ENCODE data around the gene MTFR1L. TPM values are rescaled to one million over a fixed set of nuclear protein-coding genes. Genes with fewer than 3 reads are reported as not detected.

Gene MTFR1L
- total and polyA plus RNA-seq, 2 donors, result 23.7 to 95.3 TPM

DNA sequence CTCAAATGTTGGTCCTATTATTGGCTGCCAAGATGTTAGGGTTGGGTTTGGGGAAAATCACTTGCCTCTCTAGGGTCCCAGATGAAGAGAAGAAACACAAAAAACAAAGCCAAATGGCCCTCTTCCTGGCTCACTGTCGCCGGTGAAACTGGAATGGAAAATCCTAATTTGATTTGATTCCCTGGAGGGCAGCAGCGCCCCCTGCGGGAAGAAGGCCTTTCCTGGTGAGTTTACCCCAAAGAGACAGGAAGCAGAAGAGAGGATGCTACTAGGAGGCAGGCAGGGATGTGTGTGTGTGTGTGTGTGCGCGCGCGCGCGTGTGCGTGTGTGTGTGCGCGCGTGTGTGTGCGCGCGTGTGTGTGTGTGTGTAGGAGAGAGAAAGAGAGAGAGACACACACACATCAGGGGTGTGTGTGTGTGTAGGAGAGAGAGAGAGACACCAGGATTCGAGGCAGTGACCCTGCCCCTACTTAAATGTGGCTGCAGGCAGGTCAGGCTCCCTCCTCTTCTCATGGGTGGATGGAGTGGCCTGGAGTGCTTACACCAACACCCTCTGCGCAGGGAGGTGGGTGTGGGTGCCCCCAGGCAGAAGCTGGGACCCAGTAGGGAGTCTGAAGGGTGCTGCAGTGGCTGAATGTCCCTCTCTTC, 22.8 kb upstream of the MTFR1L start:
- DNase-seq (ENCODE audit: extremely low spot score), result no peak
- 10% methylated on average over 18 of the region's 19 CpGs for WGBS
- Histone ChIP-seq H3K36me3 (ENCODE audit: insufficient read depth) (no peaks in the 10 kb centered on the region), H3K4me1 (ENCODE audit: insufficient read depth) (no peaks in the 10 kb centered on the region), H3K4me3 (ENCODE audit: low read depth, low read length) (no peak overlapping the region), H3K27ac (ENCODE audit: low read depth) (no peak overlapping the region)

DNA sequence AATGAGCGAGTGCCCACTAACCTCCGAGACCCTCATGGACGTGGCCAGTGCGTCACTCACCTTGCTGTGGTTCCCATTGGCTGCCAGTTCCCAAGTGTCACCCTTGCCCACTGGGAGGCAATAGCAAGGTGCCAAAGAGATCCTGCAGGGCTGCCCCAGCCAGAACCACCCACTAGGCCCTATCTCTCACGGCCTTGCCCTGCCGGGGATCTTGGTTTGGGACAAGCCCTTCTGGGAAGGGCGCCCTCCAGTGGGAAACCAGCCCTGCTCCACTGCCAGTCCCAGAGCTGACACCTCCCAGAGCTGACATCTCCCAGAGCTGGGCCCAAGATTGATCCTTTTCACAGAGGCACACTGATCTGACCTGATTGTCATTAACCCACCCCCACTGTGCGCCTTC, 21.8 kb upstream of the MTFR1L start:
- DNase-seq (ENCODE audit: extremely low spot score), result no peak
- Histone ChIP-seq H3K4me1 (ENCODE audit: insufficient read depth) (no peaks in the 10 kb centered on the region), H3K27ac (ENCODE audit: low read depth) (no peak overlapping the region), H3K36me3 (ENCODE audit: insufficient read depth) (no peaks in the 10 kb centered on the region), H3K4me3 (ENCODE audit: low read depth, low read length) (no peak overlapping the region)
- 84% methylated on average over 8 of the region's 8 CpGs for WGBS

DNA sequence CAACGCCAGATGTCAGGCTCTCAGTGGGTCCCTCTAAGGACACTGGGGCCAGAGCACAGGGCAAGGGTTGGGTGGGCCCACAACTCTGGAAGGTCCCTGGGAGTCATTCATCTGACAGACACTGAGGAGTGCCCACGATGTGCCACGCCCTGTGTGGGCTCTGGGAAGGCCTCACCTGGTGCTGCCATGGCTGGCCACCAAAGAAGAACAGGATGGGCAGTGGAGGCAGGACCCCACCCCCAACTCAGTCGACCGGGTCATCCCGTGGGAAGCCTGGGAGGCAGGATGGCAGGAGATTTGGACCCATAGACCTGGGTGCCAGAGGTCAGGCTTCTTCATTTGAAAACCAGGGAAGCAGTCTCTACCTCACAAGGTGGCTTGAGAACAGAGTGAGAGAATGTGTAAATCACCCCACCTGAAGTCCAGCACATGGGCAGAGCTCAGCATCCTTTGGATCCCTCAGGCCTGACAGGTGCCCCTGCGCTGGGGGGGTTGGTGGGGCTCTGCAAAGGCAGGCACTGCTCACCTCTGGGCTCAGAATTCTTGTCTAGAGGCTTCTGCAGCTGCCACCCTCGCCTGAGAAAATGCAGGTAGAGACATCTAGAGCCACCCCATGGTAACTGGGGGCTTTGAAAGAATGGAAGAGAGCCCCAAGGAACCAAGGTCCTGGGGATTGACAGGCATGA, 20.9 kb upstream of the MTFR1L start:
- H3K27ac ChIP-seq (ENCODE audit: low read depth), result no peak overlapping the region
- DNase-seq (ENCODE audit: extremely low spot score), result no peak
- H3K36me3 ChIP-seq (ENCODE audit: insufficient read depth), result no peaks in the 10 kb centered on the region
- 87% methylated on average over 8 of the region's 8 CpGs for WGBS
- no peaks in the 10 kb centered on the region for H3K4me1 ChIP-seq (ENCODE audit: insufficient read depth)
- no peak overlapping the region for H3K4me3 ChIP-seq (ENCODE audit: low read depth, low read length)

DNA sequence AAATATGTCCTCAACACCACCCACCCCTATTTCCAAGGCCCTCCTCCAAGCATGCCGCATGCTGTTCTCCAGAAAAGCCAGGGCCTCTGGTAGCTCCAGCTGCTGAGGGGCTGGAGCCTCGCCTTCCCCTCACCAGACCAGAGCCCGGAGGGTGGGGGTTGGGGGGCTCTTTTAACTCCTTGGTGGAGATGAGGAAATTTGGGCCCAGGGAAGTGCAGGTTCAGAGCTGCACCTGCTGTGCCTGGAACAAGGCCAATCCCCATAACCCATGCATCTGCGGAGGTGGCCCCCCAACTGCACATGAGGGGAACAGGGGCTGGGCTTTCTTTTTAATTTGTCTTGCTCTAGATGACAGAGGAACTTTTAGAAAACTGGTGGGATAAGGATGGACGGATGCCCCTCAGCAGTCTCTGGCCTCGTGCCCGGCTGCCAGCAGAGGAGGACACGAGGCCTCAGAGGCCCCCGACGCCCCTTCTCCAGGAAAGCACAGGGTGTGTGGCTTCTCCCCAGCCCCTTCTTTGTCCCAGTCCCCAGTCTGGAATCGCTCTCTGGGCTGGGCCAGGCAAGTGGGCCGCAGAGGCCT, 20.3 kb upstream of the MTFR1L start:
- peak overlapping the region; percentile 87 for H3K4me3 ChIP-seq (ENCODE audit: low read depth, low read length)
- DNase-seq (ENCODE audit: extremely low spot score), result no peak
- H3K27ac ChIP-seq (ENCODE audit: low read depth), result peak overlapping the region; percentile 38
- H3K36me3 ChIP-seq (ENCODE audit: insufficient read depth), result no peaks in the 10 kb centered on the region
- H3K4me1 ChIP-seq (ENCODE audit: insufficient read depth), result no peaks in the 10 kb centered on the region
- 22% methylated on average over 12 of the region's 12 CpGs for WGBS

DNA sequence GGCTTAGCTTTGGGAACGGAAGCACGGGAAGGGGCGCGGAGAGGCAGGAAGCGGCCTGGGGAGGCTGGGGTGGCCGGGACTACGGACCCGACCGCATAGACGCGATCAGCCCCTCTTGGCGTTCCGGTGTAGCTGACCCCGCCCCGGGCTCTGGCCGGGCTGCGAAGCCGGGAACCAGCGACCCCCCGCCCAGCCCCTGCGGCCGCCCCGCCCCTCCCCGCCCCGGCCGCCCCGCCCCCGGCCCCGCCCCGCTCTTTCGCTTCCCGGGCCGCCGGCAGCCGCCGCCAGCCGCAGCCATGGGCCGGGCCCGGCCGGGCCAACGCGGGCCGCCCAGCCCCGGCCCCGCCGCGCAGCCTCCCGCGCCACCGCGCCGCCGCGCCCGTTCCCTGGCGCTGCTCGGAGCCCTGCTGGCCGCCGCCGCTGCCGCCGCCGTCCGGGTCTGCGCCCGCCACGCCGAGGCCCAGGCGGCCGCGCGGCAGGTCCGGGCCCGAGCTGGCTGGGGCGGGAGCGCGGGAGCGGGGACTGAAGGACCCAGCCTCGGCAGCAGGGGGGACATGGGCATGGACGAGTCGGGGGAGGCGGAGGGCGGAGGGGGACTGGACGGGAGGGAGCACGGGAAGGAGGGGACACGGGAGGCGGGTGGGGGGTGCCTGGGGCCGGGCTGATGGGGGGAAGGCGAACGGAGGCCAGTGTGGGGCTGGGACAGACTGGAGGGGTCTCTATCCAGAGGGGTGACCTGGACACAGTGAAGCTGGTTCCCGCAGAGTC, 19.6 kb upstream of the MTFR1L start, which contains the start of gene SELENON:
SELENON (plus strand) TSS at position 259 of the 768 bp plus-strand sequence; CDS start at position 297, 38 bp downstream.
- no peak for DNase-seq (ENCODE audit: extremely low spot score)
- peak within 1 kb of the TSS; percentile 38 for H3K27ac ChIP-seq (ENCODE audit: low read depth)
- 1% methylated on average over 74 of the region's 91 CpGs for WGBS
- peak within 1 kb of the TSS; percentile 87 for H3K4me3 ChIP-seq (ENCODE audit: low read depth, low read length)
- no peaks in the 10 kb centered on the region for H3K4me1 ChIP-seq (ENCODE audit: insufficient read depth)
- H3K36me3 ChIP-seq (ENCODE audit: insufficient read depth), result no peaks in the 10 kb centered on the region

DNA sequence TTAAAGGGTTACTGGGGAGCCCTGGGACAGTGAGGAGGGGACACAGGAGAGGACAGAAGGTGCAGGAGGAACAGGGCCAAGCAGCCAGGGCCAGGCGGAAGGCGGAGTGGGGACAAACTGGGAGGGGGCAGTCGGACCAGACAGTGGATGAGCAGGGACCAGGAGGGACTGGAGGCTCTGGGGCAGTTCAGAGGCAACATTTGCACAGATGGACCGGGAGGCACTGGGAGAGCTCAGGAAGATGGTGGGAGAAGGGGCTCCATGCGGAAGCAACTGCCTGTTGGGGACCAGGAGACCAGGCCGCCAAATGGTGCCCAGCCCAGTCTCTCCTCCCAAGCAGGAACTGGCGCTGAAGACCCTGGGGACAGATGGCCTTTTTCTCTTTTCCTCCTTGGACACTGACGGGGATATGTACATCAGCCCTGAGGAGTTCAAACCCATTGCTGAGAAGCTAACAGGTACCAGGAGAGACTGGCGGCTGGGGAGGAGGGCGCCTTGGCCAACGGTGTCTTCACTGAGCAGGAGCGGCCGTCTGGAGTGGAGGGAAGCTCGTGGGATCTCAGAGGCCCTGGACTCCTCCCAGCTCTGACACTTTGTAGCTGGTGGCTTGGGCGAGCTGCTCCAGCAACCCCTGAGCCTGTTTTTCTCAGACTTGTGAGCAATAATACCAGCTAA, 18.9 kb upstream of the MTFR1L start:
- Histone ChIP-seq H3K36me3 (ENCODE audit: insufficient read depth) (no peaks in the 10 kb centered on the region), H3K27ac (ENCODE audit: low read depth) (no peak overlapping the region), H3K4me1 (ENCODE audit: insufficient read depth) (no peaks in the 10 kb centered on the region), H3K4me3 (ENCODE audit: low read depth, low read length) (peak overlapping the region; percentile 87)
- whole genome bisulfite sequencing, result 49% methylated on average over 15 of the region's 15 CpGs
- no peak for DNase-seq (ENCODE audit: extremely low spot score)

DNA sequence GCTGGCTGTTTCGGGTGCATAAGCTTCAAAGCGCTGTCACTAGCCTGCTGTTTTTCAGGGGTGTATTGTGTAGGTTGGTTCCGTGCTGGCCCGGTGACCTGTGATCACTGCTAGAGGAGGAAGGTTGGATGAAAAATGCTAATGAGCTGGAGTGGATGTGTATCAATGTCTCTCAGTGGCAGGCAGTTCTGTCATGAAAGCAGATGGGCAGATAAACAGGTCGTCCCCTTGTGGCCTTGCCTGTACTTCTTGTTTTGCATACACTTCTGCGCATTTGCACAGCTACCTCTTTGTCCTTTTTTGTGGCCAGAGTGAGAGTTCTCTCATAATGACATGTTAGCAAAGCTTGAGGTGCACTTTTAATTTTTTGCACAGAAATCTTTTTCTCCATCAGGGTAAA, 16.8 kb upstream of the MTFR1L start:
- no peaks in the 10 kb centered on the region for H3K4me1 ChIP-seq (ENCODE audit: insufficient read depth)
- no peaks in the 10 kb centered on the region for H3K36me3 ChIP-seq (ENCODE audit: insufficient read depth)
- 61% methylated on average over 6 of the region's 6 CpGs for WGBS
- H3K27ac ChIP-seq (ENCODE audit: low read depth), result no peak overlapping the region
- H3K4me3 ChIP-seq (ENCODE audit: low read depth, low read length), result no peak overlapping the region
- no peak for DNase-seq (ENCODE audit: extremely low spot score)

DNA sequence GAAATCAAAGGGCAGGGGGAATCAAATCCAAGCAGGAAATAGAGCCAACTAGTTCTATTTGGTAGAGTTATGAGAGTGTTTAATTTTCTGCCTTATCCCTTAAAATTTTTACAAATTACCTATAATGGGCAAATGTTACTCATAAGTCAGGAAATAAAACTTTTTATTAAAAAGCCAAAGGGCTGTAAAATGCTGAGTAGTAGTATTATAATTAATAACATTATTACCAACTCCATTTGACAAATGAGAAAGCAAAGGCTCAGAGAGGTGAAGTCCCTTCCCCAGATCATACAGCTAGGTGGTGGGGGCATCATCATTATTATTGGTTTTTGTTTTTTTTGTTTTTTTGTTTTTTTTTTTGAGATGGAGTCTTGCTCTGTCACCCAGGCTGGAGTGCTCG, 16.4 kb upstream of the MTFR1L start:
- no peak for DNase-seq (ENCODE audit: extremely low spot score)
- H3K36me3 ChIP-seq (ENCODE audit: insufficient read depth), result no peaks in the 10 kb centered on the region
- H3K4me3 ChIP-seq (ENCODE audit: low read depth, low read length), result no peak overlapping the region
- H3K27ac ChIP-seq (ENCODE audit: low read depth), result no peak overlapping the region
- 97% methylated on average over 1 of the region's 1 CpG for WGBS
- H3K4me1 ChIP-seq (ENCODE audit: insufficient read depth), result no peaks in the 10 kb centered on the region

DNA sequence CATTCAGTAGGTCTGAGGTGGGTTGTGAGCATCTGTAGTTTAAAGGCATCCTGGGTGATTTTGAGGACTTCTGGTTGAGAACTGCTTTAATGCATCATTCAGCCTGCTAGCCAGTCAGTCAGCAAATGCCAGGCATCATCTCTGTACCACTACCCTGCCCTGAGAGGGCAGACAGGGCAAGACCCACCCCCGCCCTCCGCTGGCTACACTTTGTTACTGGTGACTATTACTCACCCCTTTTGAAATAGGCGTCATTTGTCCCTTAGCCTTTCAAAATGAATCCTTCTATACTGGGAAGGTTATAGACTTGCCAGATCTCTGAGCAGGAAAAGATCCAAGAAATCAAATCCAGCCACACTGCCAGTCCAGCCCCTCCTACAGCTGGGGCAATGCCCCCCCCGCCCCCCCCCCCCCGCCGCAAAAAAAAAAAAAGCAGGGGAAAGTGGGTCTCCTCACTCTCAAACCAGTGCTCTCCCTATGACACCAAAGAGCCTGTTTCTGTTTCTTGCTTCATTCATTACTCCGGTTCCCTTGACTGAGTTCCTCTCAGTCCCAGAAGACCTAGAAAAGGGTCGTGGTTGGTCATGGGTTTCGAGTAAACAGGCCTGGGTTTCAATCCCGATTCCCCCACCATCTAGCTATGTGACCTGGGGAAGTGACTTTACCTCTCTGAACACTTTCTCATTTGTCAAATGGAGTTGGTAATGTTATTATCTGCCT, 15.3 kb upstream of the MTFR1L start:
- 80% methylated on average over 10 of the region's 10 CpGs for WGBS

DNA sequence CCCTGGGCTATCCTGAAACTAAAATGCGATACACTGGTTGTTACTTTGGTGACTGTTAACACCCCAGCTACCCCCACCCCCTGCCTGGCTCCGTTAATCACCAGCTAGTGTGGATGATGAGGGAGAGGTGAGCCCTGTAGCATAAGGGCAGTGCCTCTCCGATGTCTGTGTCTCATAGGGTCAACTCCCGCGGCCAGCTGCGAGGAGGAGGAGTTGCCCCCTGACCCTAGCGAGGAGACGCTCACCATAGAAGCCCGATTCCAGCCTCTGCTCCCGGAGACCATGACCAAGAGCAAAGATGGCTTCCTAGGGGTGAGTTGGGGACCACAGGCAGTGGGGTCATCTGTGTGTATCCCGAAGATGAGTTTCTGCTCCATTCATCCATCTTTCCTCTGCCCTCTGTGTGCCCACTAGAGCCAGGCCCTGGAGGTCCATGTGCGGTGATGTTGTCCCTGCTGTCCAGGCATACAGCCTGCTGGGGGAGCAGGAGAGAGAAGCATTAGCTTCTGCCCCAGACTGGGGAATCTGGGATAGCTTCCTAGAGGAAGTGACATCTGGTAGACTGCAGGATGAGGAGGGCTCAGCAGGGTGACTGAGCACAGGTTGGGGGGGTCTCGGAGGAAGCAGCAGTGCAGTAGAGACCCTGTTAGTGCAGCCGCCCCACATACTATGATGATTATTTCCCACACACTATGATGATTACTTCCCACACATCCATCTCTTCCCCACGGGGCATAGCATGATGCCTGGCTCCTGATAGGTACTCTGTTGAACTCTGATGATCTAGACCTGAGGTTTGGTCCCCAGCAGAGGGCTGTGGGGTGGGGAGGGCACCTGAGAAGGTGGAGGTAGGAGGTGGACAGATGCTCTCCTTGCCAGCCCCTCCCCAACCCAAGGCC, 14.5 kb upstream of the MTFR1L start:
- DNase-seq (ENCODE audit: extremely low spot score), result no peak
- H3K4me1 ChIP-seq (ENCODE audit: insufficient read depth), result no peaks in the 10 kb centered on the region
- H3K36me3 ChIP-seq (ENCODE audit: insufficient read depth), result no peaks in the 10 kb centered on the region
- H3K4me3 ChIP-seq (ENCODE audit: low read depth, low read length), result no peak overlapping the region
- no peak overlapping the region for H3K27ac ChIP-seq (ENCODE audit: low read depth)
- WGBS, result 88% methylated on average over 15 of the region's 15 CpGs

More for the DNA sequence above, 15.3 kb upstream of the MTFR1L start:
- H3K4me3 ChIP-seq (ENCODE audit: low read depth, low read length), result no peak overlapping the region
- H3K36me3 ChIP-seq (ENCODE audit: insufficient read depth), result no peaks in the 10 kb centered on the region
- H3K4me1 ChIP-seq (ENCODE audit: insufficient read depth), result no peaks in the 10 kb centered on the region
- no peak for DNase-seq (ENCODE audit: extremely low spot score)
- no peak overlapping the region for H3K27ac ChIP-seq (ENCODE audit: low read depth)

DNA sequence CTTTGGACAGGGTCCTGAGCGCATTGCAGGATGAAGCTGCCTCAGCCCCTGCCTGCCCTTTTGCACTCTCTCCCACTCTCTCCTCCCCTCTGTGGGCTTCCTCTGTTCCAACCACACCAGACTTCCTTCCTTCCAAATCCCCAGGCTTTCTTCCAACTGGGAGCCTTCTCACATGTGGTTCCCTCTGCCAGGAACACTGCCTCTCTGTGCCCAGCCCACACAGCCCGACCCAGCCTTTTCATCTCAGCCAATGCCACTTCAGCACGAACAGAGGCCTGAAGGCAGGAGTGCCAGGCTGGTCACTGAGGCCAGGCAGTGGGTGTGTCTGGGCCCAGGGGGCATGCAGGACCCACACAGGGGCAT, 13.9 kb upstream of the MTFR1L start:
- Histone ChIP-seq H3K27ac (ENCODE audit: low read depth) (no peak overlapping the region), H3K36me3 (ENCODE audit: insufficient read depth) (no peaks in the 10 kb centered on the region), H3K4me3 (ENCODE audit: low read depth, low read length) (no peak overlapping the region), H3K4me1 (ENCODE audit: insufficient read depth) (no peaks in the 10 kb centered on the region)
- no peak for DNase-seq (ENCODE audit: extremely low spot score)
- 50% methylated on average over 3 of the region's 3 CpGs for whole genome bisulfite sequencing

DNA sequence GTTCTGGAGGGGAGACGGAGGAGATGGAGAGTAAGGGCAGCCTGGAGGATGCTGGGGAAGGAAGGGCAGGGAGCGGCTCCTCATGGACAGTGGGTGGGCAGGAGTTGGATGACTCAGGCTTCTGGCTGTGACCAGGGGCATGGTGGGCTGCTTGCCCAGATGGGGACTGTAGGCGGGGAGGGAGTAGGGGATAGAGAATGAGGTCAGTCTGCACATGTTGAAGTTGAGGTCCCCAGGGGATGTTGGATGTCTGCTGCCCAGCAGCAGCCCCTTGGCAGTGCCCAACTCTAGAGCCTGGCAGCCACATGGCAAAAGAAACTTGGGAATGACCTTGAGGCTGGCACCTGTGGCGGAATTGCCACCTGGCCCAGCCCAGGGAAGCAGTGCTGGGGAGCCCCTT, 13.3 kb upstream of the MTFR1L start:
- no peak overlapping the region for H3K4me3 ChIP-seq (ENCODE audit: low read depth, low read length)
- H3K4me1 ChIP-seq (ENCODE audit: insufficient read depth), result no peaks in the 10 kb centered on the region
- DNase-seq (ENCODE audit: extremely low spot score), result no peak
- H3K27ac ChIP-seq (ENCODE audit: low read depth), result no peak overlapping the region
- no peaks in the 10 kb centered on the region for H3K36me3 ChIP-seq (ENCODE audit: insufficient read depth)
- WGBS, result 67% methylated on average over 4 of the region's 4 CpGs

All from urinary bladder (tissue), 4 donors.